Activated T-helper 17 cell treated with anti-CD3 and anti-CD28 coated beads, Interleukin-2, amount 50 U/mL, for 72 hours (primary cell): ENCODE data around the gene PTPRN2. TPM values are rescaled to one million over a fixed set of nuclear protein-coding genes. Genes with fewer than 3 reads are reported as not detected.

Experiments used
- ATAC-seq: fragments of 150-1000 bp; cut with Tn5 transposase; replicated peaks from 2 replicates; pipeline ENCODE4 v1.10.0; 2021; ENCODE audit warnings: mild to moderate bottlenecking, moderate library complexity
- H3K27ac Mint-ChIP-seq: one replicate; pipeline ENCODE4 v1.8.0; 2022; ENCODE audit warnings: mixed read lengths
- H3K27me3 Mint-ChIP-seq: one replicate; pipeline ENCODE4 v1.8.0; 2022; ENCODE audit warnings: mixed read lengths
- H3K36me3 Mint-ChIP-seq: one replicate; pipeline ENCODE4 v1.8.0; 2022; ENCODE audit warnings: low read depth, mild to moderate bottlenecking, mixed read lengths
- H3K4me1 Mint-ChIP-seq: one replicate; pipeline ENCODE4 v1.8.0; 2022; ENCODE audit warnings: mixed read lengths
- H3K4me3 Mint-ChIP-seq: one replicate; pipeline ENCODE4 v1.8.0; 2022; ENCODE audit warnings: mild to moderate bottlenecking, mixed read lengths
- H3K9me3 Mint-ChIP-seq: one replicate; pipeline ENCODE4 v1.8.0; 2022; ENCODE audit warnings: mixed read lengths
- total RNA-seq, 2 donors: library from RNA; stranded (reverse); gene quantifications; one replicate each; pipeline ENCODE4 v1.2.3, GENCODE V29; 2022

Gene PTPRN2
- total RNA-seq, 2 donors from 2014 or later: 0.48 to 1.4 TPM

GRCh38 chr7:158024881-158025280 lies 562.7 kb downstream of the PTPRN2 start:
- Mint-ChIP-seq H3K27ac (no peak overlapping the region), H3K4me1 (no peaks in the 10 kb centered on the region), H3K36me3 (no peaks in the 10 kb centered on the region), H3K4me3 (no peak overlapping the region), H3K27me3 (peaks cover 7% of the 10 kb centered on the region), H3K9me3 (no peaks in the 10 kb centered on the region)
- no peak for ATAC-seq

- H3K27ac Mint-ChIP-seq: no peak overlapping the region
- H3K4me1 Mint-ChIP-seq: no peaks in the 10 kb centered on the region
- ATAC-seq: no peak
- peaks cover 2% of the 10 kb centered on the region for H3K27me3 Mint-ChIP-seq
- no peaks in the 10 kb centered on the region for H3K36me3 Mint-ChIP-seq
- H3K4me3 Mint-ChIP-seq: no peak overlapping the region
- H3K9me3 Mint-ChIP-seq: no peaks in the 10 kb centered on the region
Measured at GRCh38 chr7:158024351-158024715, 563.3 kb downstream of the PTPRN2 start.

GRCh38 chr7:158023681-158024350 lies 563.8 kb downstream of the PTPRN2 start:
- no peaks in the 10 kb centered on the region for H3K36me3 Mint-ChIP-seq
- no peaks in the 10 kb centered on the region for H3K27me3 Mint-ChIP-seq
- no peaks in the 10 kb centered on the region for H3K9me3 Mint-ChIP-seq
- no peak for ATAC-seq
- H3K4me1 Mint-ChIP-seq: no peaks in the 10 kb centered on the region
- H3K27ac Mint-ChIP-seq: no peak overlapping the region
- H3K4me3 Mint-ChIP-seq: no peak overlapping the region

GRCh38 chr7:158023157-158023556 lies 564.5 kb downstream of the PTPRN2 start:
- no peaks in the 10 kb centered on the region for H3K27me3 Mint-ChIP-seq
- no peaks in the 10 kb centered on the region for H3K36me3 Mint-ChIP-seq
- H3K9me3 Mint-ChIP-seq: no peaks in the 10 kb centered on the region
- ATAC-seq: no peak
- H3K4me3 Mint-ChIP-seq: no peak overlapping the region
- H3K27ac Mint-ChIP-seq: no peak overlapping the region
- no peaks in the 10 kb centered on the region for H3K4me1 Mint-ChIP-seq

- Mint-ChIP-seq H3K4me3 (no peak overlapping the region), H3K9me3 (no peaks in the 10 kb centered on the region), H3K27me3 (no peaks in the 10 kb centered on the region), H3K4me1 (no peaks in the 10 kb centered on the region), H3K27ac (no peak overlapping the region), H3K36me3 (no peaks in the 10 kb centered on the region)
- no peak for ATAC-seq
Measured at GRCh38 chr7:158022601-158023000, 565.0 kb downstream of the PTPRN2 start.

GRCh38 chr7:158021836-158022235 lies 565.8 kb downstream of the PTPRN2 start:
- Mint-ChIP-seq H3K4me1 (no peaks in the 10 kb centered on the region), H3K36me3 (no peaks in the 10 kb centered on the region), H3K4me3 (no peak overlapping the region), H3K27ac (no peak overlapping the region), H3K9me3 (no peaks in the 10 kb centered on the region), H3K27me3 (no peaks in the 10 kb centered on the region)
- no peak for ATAC-seq

- H3K36me3 Mint-ChIP-seq: no peaks in the 10 kb centered on the region
- H3K4me1 Mint-ChIP-seq: no peaks in the 10 kb centered on the region
- H3K27ac Mint-ChIP-seq: no peak overlapping the region
- ATAC-seq: no peak
- no peaks in the 10 kb centered on the region for H3K9me3 Mint-ChIP-seq
- no peak overlapping the region for H3K4me3 Mint-ChIP-seq
- no peaks in the 10 kb centered on the region for H3K27me3 Mint-ChIP-seq
Measured at GRCh38 chr7:158020706-158021095, 566.9 kb downstream of the PTPRN2 start.

- H3K36me3 Mint-ChIP-seq: no peaks in the 10 kb centered on the region
- no peaks in the 10 kb centered on the region for H3K9me3 Mint-ChIP-seq
- no peak overlapping the region for H3K27ac Mint-ChIP-seq
- H3K4me1 Mint-ChIP-seq: no peaks in the 10 kb centered on the region
- no peak for ATAC-seq
- no peaks in the 10 kb centered on the region for H3K27me3 Mint-ChIP-seq
- H3K4me3 Mint-ChIP-seq: no peak overlapping the region
Measured at GRCh38 chr7:158019726-158020705, 567.6 kb downstream of the PTPRN2 start.

GRCh38 chr7:158018971-158019645 lies 568.5 kb downstream of the PTPRN2 start:
- Mint-ChIP-seq H3K36me3 (no peaks in the 10 kb centered on the region), H3K27me3 (no peaks in the 10 kb centered on the region)

GRCh38 chr7:158018098-158018762 lies 569.4 kb downstream of the PTPRN2 start:
- Mint-ChIP-seq H3K27ac (no peak overlapping the region), H3K4me3 (no peak overlapping the region), H3K9me3 (no peaks in the 10 kb centered on the region), H3K4me1 (no peaks in the 10 kb centered on the region), H3K36me3 (no peaks in the 10 kb centered on the region), H3K27me3 (no peaks in the 10 kb centered on the region)
- ATAC-seq: no peak

More at GRCh38 chr7:158018971-158019645, 568.5 kb downstream of the PTPRN2 start:
- no peak overlapping the region for H3K4me3 Mint-ChIP-seq
- H3K27ac Mint-ChIP-seq: no peak overlapping the region
- H3K9me3 Mint-ChIP-seq: no peaks in the 10 kb centered on the region
- no peaks in the 10 kb centered on the region for H3K4me1 Mint-ChIP-seq
- no peak for ATAC-seq

- H3K4me1 Mint-ChIP-seq: no peaks in the 10 kb centered on the region
- no peaks in the 10 kb centered on the region for H3K27me3 Mint-ChIP-seq
- ATAC-seq: no peak
- no peak overlapping the region for H3K27ac Mint-ChIP-seq
- H3K4me3 Mint-ChIP-seq: no peak overlapping the region
- H3K36me3 Mint-ChIP-seq: no peaks in the 10 kb centered on the region
- no peaks in the 10 kb centered on the region for H3K9me3 Mint-ChIP-seq
Measured at GRCh38 chr7:158017111-158018097, 570.2 kb downstream of the PTPRN2 start.

GRCh38 chr7:158016180-158017097 lies 571.2 kb downstream of the PTPRN2 start:
- no peaks in the 10 kb centered on the region for H3K9me3 Mint-ChIP-seq
- ATAC-seq: no peak
- no peaks in the 10 kb centered on the region for H3K4me1 Mint-ChIP-seq
- H3K4me3 Mint-ChIP-seq: no peak overlapping the region
- H3K27me3 Mint-ChIP-seq: peaks cover 3% of the 10 kb centered on the region
- no peaks in the 10 kb centered on the region for H3K36me3 Mint-ChIP-seq
- no peak overlapping the region for H3K27ac Mint-ChIP-seq
